ENCODE data around the gene LRR1. TPM values are rescaled to one million over a fixed set of nuclear protein-coding genes. Genes with fewer than 3 reads are reported as not detected.

LRR1 gene
- total and polyA plus RNA-seq, 9 of the 15 experiments (the other 6 are each of a cell fraction or from before 2014, with no cell fraction given), result 26.5 to 58.1 (median 31.8) TPM

DNA sequence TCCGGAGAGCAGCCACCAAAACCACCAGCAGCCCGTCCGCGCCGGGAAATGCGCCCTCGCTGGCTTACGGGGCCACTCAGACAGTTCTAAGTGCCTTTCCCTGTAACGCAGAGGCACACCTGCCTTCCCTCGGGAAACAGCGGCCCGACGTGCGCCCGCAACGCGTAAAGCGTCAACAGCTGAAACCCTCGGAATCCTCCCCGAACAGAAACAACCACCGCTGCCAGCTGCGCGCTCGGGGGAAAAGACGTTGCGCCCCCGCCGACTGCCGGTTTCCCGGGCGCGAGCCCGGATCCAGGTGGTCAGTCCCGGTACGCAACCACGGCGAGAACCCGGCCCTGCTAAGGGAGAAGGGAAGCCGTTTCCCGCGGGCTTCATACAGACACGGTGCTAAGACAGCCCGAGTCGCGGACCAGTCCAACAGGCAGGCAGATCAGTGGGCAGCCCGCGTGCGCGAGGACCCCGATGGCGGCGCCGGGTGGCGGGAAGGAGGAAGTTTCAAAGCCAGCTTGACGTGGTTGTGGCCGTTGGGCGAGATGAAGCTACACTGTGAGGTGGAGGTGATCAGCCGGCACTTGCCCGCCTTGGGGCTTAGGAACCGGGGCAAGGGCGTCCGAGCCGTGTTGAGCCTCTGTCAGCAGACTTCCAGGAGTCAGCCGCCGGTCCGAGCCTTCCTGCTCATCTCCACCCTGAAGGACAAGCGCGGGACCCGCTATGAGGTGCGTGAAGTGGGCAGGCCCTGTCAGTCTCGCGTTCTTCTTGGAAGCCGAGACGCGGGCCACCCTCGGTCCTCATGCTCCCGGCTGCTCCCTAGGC is at the start of gene LRR1 (continued):
- TF ChIP-seq POLR3G (IDR thresholded peaks at IDR 0.05; ENCODE audit: extremely low read depth, insufficient read length, insufficient replicate concordance), result no peak
- TF ChIP-seq, protein P1, sequence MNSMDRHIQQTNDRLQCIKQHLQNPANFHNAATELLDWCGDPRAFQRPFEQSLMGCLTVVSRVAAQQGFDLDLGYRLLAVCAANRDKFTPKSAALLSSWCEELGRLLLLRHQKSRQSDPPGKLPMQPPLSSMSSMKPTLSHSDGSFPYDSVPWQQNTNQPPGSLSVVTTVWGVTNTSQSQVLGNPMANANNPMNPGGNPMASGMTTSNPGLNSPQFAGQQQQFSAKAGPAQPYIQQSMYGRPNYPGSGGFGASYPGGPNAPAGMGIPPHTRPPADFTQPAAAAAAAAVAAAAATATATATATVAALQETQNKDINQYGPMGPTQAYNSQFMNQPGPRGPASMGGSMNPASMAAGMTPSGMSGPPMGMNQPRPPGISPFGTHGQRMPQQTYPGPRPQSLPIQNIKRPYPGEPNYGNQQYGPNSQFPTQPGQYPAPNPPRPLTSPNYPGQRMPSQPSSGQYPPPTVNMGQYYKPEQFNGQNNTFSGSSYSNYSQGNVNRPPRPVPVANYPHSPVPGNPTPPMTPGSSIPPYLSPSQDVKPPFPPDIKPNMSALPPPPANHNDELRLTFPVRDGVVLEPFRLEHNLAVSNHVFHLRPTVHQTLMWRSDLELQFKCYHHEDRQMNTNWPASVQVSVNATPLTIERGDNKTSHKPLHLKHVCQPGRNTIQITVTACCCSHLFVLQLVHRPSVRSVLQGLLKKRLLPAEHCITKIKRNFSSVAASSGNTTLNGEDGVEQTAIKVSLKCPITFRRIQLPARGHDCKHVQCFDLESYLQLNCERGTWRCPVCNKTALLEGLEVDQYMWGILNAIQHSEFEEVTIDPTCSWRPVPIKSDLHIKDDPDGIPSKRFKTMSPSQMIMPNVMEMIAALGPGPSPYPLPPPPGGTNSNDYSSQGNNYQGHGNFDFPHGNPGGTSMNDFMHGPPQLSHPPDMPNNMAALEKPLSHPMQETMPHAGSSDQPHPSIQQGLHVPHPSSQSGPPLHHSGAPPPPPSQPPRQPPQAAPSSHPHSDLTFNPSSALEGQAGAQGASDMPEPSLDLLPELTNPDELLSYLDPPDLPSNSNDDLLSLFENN (IDR thresholded peaks at IDR 0.05; ENCODE audit: low read depth in 2 of 2, low read length in 2 of 2), result no peak
- TF ChIP-seq ZNF232 (CRISPR knock-in tag; IDR thresholded peaks at IDR 0.05), result no peak
- TF ChIP-seq, protein P2, sequence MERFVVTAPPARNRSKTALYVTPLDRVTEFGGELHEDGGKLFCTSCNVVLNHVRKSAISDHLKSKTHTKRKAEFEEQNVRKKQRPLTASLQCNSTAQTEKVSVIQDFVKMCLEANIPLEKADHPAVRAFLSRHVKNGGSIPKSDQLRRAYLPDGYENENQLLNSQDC (CRISPR knock-in tag; IDR thresholded peaks at IDR 0.05), result no peak
- TF ChIP-seq MYBL2 (IDR thresholded peaks at IDR 0.05; ENCODE audit: low read depth), result peak; percentile 88
- no peak for TF ChIP-seq MYBL2 (CRISPR knock-in tag; IDR thresholded peaks at IDR 0.05; ENCODE audit: borderline replicate concordance)
- TF ChIP-seq, protein P3, sequence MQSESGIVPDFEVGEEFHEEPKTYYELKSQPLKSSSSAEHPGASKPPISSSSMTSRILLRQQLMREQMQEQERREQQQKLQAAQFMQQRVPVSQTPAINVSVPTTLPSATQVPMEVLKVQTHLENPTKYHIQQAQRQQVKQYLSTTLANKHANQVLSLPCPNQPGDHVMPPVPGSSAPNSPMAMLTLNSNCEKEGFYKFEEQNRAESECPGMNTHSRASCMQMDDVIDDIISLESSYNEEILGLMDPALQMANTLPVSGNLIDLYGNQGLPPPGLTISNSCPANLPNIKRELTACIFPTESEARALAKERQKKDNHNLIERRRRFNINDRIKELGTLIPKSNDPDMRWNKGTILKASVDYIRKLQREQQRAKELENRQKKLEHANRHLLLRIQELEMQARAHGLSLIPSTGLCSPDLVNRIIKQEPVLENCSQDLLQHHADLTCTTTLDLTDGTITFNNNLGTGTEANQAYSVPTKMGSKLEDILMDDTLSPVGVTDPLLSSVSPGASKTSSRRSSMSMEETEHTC (IDR thresholded peaks at IDR 0.05), result no peak
- no peak for TF ChIP-seq SETDB1 (IDR thresholded peaks at IDR 0.05; ENCODE audit: low read length)
- TF ChIP-seq PRPF4 (IDR thresholded peaks at IDR 0.05; ENCODE audit: insufficient read depth, low read depth, low read length, poor library complexity, severe bottlenecking), result no peak
- TF ChIP-seq HDAC1 (IDR thresholded peaks at IDR 0.05), result peak in 1 of 2 experiments; percentile 57; a peak in 2 of 4 replicates
- TF ChIP-seq HNRNPL (IDR thresholded peaks at IDR 0.05; ENCODE audit: low read depth, low read length), result no peak
- TF ChIP-seq DNMT1 (IDR thresholded peaks at IDR 0.05), result no peak
- no peak for TF ChIP-seq FOXK2 (conservative IDR thresholded peaks at IDR 0.05 in 1 of 2, IDR thresholded peaks at IDR 0.05 in 1 of 2; ENCODE audit: low read depth in 2 of 2)
- TF ChIP-seq NRF1 (conservative IDR thresholded peaks at IDR 0.05 in 1 of 2, IDR thresholded peaks at IDR 0.05 in 1 of 2), result peak; percentile 78 to 83
- TF ChIP-seq RUNX1 (IDR thresholded peaks at IDR 0.05; ENCODE audit: low read depth), result no peak
- TF ChIP-seq ZNF780A (CRISPR knock-in tag; IDR thresholded peaks at IDR 0.05), result no peak
- peak; percentile 3 to 31; a peak in 1 of 4 replicates for TF ChIP-seq SIN3A (IDR thresholded peaks at IDR 0.05; ENCODE audit: borderline replicate concordance in 2 of 2, control insufficient read depth in 1 of 2, low read depth in 2 of 2, low read length in 2 of 2)
- no peak for TF ChIP-seq SMARCE1 (IDR thresholded peaks at IDR 0.05)
- no peak for TF ChIP-seq SPI1 (IDR thresholded peaks at IDR 0.05; ENCODE audit: borderline replicate concordance, low read depth, low read length)
- TF ChIP-seq TSC22D4 (tag; IDR thresholded peaks at IDR 0.05), result no peak
- no peak for TF ChIP-seq TBL1XR1 (IDR thresholded peaks at IDR 0.05; ENCODE audit: low read length in 2 of 2)
- peak; percentile 23; the same call in 1 of the 2 replicates for TF ChIP-seq SMAD4 (CRISPR knock-in tag; conservative IDR thresholded peaks at IDR 0.05)
- TF ChIP-seq CCAR2 (IDR thresholded peaks at IDR 0.05; ENCODE audit: low read depth, low read length), result no peak
- TF ChIP-seq POLR3A (IDR thresholded peaks at IDR 0.05; ENCODE audit: borderline replicate concordance, extremely low read depth, insufficient read depth, insufficient read length), result no peak

Data from K562 (cell line).